Measurements from ENCODE around the gene MYO1C. TPM values are rescaled to one million over a fixed set of nuclear protein-coding genes. Genes with fewer than 3 reads are reported as not detected.
"Not testable (repeated sequence)": the region's sequence is repeated elsewhere in the genome, so short reads cannot be mapped to it uniquely, and the experiment has no call there.

MYO1C gene
- total RNA-seq, 2 donors from 2014 or later, result 29.5 to 43.1 TPM

DNA sequence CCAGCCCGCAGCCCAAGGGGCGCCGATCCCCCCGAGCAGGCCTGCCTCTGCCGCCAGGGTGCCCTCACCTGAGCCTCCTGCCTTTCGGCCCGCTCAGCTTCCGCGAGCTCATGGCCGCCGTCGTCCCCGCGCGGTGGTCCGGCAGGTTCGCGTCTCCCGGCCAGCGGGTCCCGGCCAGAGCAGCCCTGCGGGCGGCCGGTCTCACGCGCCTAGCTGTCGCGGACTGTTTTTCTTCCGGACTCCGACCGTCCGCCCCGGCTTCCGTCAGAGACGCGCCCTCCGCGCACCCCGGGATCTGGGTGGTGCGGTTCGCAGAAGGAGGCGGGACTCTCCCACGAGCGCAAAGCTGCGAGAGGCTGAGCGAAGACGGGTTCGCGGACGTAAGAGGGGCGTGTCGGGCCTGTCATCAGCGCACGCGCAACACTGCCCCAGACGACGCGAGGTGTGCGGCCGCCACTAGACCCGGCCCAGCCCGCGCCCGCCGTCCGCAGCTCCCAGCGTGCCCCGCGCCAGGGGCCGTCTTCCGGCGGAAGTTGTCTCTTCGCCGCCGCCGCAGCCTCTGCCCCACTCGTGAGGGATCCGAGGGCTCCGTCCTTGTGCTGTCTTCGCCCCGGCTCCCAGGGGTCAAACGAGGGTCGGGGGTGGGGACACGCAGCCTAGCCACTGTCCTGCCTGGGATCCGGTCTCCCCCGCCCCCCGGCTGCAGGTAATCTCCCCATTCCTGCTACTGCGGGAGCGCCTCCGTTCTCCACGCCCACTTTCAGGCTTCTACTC lies 24.1 kb upstream of the MYO1C start, which contains the start of gene INPP5K:
Gene INPP5K (minus strand): TSS at position 225 of the 774 bp plus-strand sequence. CDS start 113 bp downstream, at position 112.
- Mint-ChIP-seq H3K4me1 (peaks cover 15% of the 10 kb centered on the region), H3K36me3 (ENCODE audit: low read depth) (peaks cover 3% of the 10 kb centered on the region), H3K27ac (peak within 1 kb of the TSS; percentile 85), H3K4me3 (peak within 1 kb of the TSS; percentile 93), H3K27me3 (no peaks in the 10 kb centered on the region)
- peak; percentile 94 for ATAC-seq
- H3K9me3 ChIP-seq (ENCODE audit: control insufficient read depth, low read length, poor library complexity, severe bottlenecking), result no peaks in the 10 kb centered on the region
- DNase-seq, result peak; percentile 94 to 98 (median 97)

DNA sequence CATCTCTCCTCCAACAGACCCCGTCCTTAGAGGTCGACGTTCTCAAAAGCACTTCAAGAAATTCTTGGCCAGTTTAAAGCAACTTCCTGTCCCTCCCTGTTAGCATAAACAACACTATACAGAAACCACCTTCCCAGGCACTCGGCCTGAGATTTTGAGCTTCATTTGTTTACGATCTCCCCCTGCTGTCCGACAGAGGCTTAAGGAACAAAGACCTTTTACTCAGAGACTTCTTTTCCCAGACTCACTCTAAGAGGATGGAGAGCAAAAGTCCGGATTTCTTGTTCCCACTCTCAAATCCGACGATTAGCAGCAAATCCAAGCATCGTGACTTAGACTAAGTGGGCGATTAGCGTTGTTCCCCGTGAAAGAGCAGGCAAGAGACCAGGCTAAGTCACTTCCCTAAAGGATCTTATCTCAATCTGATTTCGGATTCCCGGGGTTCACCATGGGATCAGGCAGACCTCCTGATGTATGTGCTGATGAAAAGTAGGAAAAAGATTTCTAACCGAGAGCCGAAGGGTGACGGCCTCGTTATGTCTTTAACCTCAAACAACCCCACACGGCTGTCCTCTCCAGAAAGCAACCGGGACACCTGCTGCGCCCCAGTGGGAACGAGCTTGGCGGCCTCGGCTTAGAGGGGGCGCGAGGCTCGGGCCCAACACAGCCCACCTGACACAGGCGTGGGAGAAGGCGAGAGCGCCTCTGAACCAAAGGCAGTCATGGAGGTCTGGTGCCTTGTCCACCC lies 23.3 kb upstream of the MYO1C start:
- DNase-seq (peak; percentile 20 to 31 (median 30)), ATAC-seq (peak; percentile 19)
- Mint-ChIP-seq H3K27me3 (no peaks in the 10 kb centered on the region), H3K4me1 (peaks cover 15% of the 10 kb centered on the region), H3K4me3 (peak overlapping the region; percentile 93), H3K27ac (peak overlapping the region; percentile 85), H3K36me3 (ENCODE audit: low read depth) (peaks cover 3% of the 10 kb centered on the region)
- no peaks in the 10 kb centered on the region for H3K9me3 ChIP-seq (ENCODE audit: control insufficient read depth, low read length, poor library complexity, severe bottlenecking)

DNA sequence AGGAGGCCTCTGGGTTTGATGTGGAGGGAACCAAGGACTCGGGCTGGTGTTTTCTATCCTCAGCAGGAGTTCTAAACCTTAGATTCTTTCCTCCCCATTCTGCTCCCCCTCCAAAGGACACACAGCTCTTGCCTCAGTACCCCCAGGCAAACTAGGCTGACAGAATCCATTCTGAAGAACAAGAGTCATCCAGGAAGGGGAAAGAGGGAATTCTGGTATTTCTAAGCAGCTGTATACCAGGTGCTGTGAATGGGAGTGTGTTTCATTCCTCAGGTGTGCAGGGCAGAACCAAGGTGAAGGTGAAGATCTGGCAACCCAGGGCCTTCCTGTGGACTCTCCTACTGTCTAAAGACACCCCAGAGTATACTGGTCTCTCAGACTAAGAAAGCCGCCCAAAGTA lies 19.9 kb upstream of the MYO1C start:
- Mint-ChIP-seq H3K27ac (no peak overlapping the region), H3K4me1 (peaks cover 22% of the 10 kb centered on the region), H3K36me3 (ENCODE audit: low read depth) (peaks cover 3% of the 10 kb centered on the region), H3K27me3 (no peaks in the 10 kb centered on the region), H3K4me3 (no peak overlapping the region)
- ATAC-seq, result no peak
- no peaks in the 10 kb centered on the region for H3K9me3 ChIP-seq (ENCODE audit: control insufficient read depth, low read length, poor library complexity, severe bottlenecking)
- DNase-seq, result no peak

DNA sequence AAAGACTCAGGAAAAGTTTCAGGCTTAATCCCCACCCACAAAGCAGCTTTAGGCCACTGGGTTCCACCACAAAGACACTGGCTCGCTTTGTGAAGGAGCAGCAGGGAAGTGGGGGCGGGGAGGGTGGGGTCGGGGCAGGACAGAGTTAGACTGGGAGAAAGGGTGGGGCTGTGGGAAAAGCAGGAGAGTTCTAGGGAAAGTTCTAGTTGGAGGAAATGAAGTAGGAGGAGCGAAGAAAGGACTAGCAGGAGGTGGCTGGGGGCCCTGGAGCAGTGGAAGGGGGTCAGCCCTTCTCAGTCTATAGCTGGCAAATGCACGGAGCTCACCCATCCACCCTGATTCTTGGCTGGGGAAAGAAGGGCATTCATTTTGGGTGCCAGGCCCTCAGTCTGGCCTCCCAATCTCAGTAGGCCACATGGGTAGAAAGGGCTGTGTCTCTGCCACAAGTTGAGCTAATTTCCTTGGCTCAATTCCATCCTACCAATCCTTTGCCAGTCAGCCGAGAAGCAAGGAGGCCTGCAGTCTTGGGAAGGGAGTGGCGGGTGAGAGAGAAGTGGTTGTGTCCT lies 19.4 kb upstream of the MYO1C start:
- ATAC-seq, result no peak
- H3K36me3 Mint-ChIP-seq (ENCODE audit: low read depth), result peaks cover 3% of the 10 kb centered on the region
- H3K27ac Mint-ChIP-seq, result no peak overlapping the region

GRCh38 chr17:1511290-1511689 lies 18.8 kb upstream of the MYO1C start:
- DNase-seq (no peak), ATAC-seq (no peak)
- H3K4me3 Mint-ChIP-seq, result no peak overlapping the region
- H3K27me3 Mint-ChIP-seq, result no peaks in the 10 kb centered on the region
- H3K9me3 ChIP-seq (ENCODE audit: control insufficient read depth, low read length, poor library complexity, severe bottlenecking), result no peaks in the 10 kb centered on the region
- H3K36me3 Mint-ChIP-seq (ENCODE audit: low read depth), result peaks cover 3% of the 10 kb centered on the region
- no peak overlapping the region for H3K27ac Mint-ChIP-seq
- peaks cover 22% of the 10 kb centered on the region for H3K4me1 Mint-ChIP-seq

More for the DNA sequence above, 19.4 kb upstream of the MYO1C start:
- H3K4me3 Mint-ChIP-seq, result no peak overlapping the region
- H3K27me3 Mint-ChIP-seq, result no peaks in the 10 kb centered on the region
- H3K9me3 ChIP-seq (ENCODE audit: control insufficient read depth, low read length, poor library complexity, severe bottlenecking), result no peaks in the 10 kb centered on the region
- no peak for DNase-seq
- H3K4me1 Mint-ChIP-seq, result peaks cover 22% of the 10 kb centered on the region

DNA sequence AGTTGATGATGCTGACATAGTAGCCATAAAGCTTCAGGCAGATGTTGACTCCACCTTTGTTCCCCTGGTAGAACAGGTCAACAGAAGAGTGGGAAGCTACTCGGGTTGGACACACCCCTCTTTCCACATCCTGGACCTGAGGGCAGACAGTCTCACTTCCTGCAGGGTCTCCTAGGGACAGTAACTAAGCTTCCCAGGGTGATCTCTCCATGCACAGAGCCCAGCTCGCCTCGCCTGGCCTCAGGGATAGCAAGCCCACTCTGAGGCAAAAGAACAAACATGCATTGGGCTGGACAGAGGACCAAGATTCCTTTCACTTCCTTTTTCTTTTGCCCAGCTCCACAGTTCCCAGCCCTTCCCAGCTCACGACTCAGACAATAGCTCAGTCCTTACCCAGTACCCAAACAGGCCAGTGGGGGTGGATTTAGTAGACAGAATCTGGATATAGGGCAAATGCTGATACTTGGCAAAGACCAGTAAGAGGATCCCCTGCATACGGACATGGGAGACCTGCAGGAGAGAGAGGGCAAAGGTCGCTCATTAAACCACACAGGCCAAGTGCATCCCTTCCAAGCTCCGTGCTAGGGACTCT lies 16.9 kb upstream of the MYO1C start:
- H3K9me3 ChIP-seq (ENCODE audit: control insufficient read depth, low read length, poor library complexity, severe bottlenecking), result no peaks in the 10 kb centered on the region
- ATAC-seq, result no peak
- H3K4me3 Mint-ChIP-seq, result no peak overlapping the region
- no peaks in the 10 kb centered on the region for H3K27me3 Mint-ChIP-seq
- DNase-seq, result no peak
- no peak overlapping the region for H3K27ac Mint-ChIP-seq
- H3K4me1 Mint-ChIP-seq, result peaks cover 13% of the 10 kb centered on the region
- peaks cover 3% of the 10 kb centered on the region for H3K36me3 Mint-ChIP-seq (ENCODE audit: low read depth)

GRCh38 chr17:1508709-1509108 lies 16.2 kb upstream of the MYO1C start:
- ATAC-seq; H3K9me3 ChIP-seq (ENCODE audit: control insufficient read depth, low read length, poor library complexity, severe bottlenecking); H3K27ac Mint-ChIP-seq; H3K27me3 Mint-ChIP-seq; H3K4me3 Mint-ChIP-seq; H3K36me3 Mint-ChIP-seq (ENCODE audit: low read depth); DNase-seq: not testable (repeated sequence)
- H3K4me1 Mint-ChIP-seq, result peaks cover 10% of the 10 kb centered on the region

- peaks cover 9% of the 10 kb centered on the region for H3K4me1 Mint-ChIP-seq
- H3K36me3 Mint-ChIP-seq (ENCODE audit: low read depth), result no peaks in the 10 kb centered on the region
- no peak for DNase-seq
- ATAC-seq, result no peak
- H3K27ac Mint-ChIP-seq, result no peak overlapping the region
- H3K27me3 Mint-ChIP-seq, result no peaks in the 10 kb centered on the region
- no peaks in the 10 kb centered on the region for H3K9me3 ChIP-seq (ENCODE audit: control insufficient read depth, low read length, poor library complexity, severe bottlenecking)
- H3K4me3 Mint-ChIP-seq, result no peak overlapping the region
Observed at GRCh38 chr17:1506649-1507267, 14.3 kb upstream of the MYO1C start.

GRCh38 chr17:1505586-1505985 lies 13.1 kb upstream of the MYO1C start:
- DNase-seq (no peak), ATAC-seq (no peak)
- H3K36me3 Mint-ChIP-seq (ENCODE audit: low read depth), result no peaks in the 10 kb centered on the region
- peak overlapping the region; percentile 71 for H3K27ac Mint-ChIP-seq
- no peaks in the 10 kb centered on the region for H3K27me3 Mint-ChIP-seq
- H3K4me3 Mint-ChIP-seq, result no peak overlapping the region
- H3K4me1 Mint-ChIP-seq, result peaks cover 9% of the 10 kb centered on the region
- no peaks in the 10 kb centered on the region for H3K9me3 ChIP-seq (ENCODE audit: control insufficient read depth, low read length, poor library complexity, severe bottlenecking)

- ATAC-seq, result no peak
- DNase-seq, result no peak
- Mint-ChIP-seq H3K4me1 (peaks cover 9% of the 10 kb centered on the region), H3K27ac (peak overlapping the region; percentile 71), H3K27me3 (no peaks in the 10 kb centered on the region), H3K36me3 (ENCODE audit: low read depth) (no peaks in the 10 kb centered on the region), H3K4me3 (no peak overlapping the region)
- no peaks in the 10 kb centered on the region for H3K9me3 ChIP-seq (ENCODE audit: control insufficient read depth, low read length, poor library complexity, severe bottlenecking)
Observed at GRCh38 chr17:1504866-1505265, 12.4 kb upstream of the MYO1C start.

- Mint-ChIP-seq H3K4me1 (peaks cover 2% of the 10 kb centered on the region), H3K27me3 (no peaks in the 10 kb centered on the region), H3K4me3 (no peak overlapping the region), H3K36me3 (ENCODE audit: low read depth) (no peaks in the 10 kb centered on the region), H3K27ac (no peak overlapping the region)
- ATAC-seq, result no peak
- no peaks in the 10 kb centered on the region for H3K9me3 ChIP-seq (ENCODE audit: control insufficient read depth, low read length, poor library complexity, severe bottlenecking)
- no peak for DNase-seq
Observed at GRCh38 chr17:1503699-1504098, 11.2 kb upstream of the MYO1C start.

- Mint-ChIP-seq H3K4me1 (no peaks in the 10 kb centered on the region), H3K4me3 (no peak overlapping the region), H3K27me3 (no peaks in the 10 kb centered on the region), H3K27ac (no peak overlapping the region), H3K36me3 (ENCODE audit: low read depth) (peaks cover 3% of the 10 kb centered on the region)
- H3K9me3 ChIP-seq (ENCODE audit: control insufficient read depth, low read length, poor library complexity, severe bottlenecking), result no peaks in the 10 kb centered on the region
- DNase-seq, result no peak
- ATAC-seq, result no peak
Observed at GRCh38 chr17:1498869-1499268, 6.4 kb upstream of the MYO1C start.

DNA sequence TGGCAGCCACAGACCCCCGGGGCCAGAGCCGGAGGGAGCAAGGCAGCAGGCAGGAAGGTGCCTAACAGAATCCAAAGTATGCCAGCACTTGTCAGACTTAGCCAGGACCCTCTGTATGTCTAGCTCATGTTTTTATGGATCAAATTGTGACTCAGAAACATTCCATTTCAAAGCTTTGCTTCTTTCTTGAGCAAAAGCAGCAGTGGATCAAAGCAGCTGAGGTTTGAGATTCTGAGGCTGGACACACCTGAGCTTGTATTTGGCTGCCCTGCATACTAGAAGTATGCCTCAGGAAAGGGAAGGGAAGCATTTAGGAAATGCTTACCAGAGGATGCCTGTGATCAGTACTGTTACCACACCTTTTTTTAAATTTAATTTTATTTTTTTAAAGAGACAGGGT lies 5.7 kb upstream of the MYO1C start:
- ATAC-seq (no peak), DNase-seq (no peak)
- no peaks in the 10 kb centered on the region for H3K9me3 ChIP-seq (ENCODE audit: control insufficient read depth, low read length, poor library complexity, severe bottlenecking)
- Mint-ChIP-seq H3K27ac (no peak overlapping the region), H3K36me3 (ENCODE audit: low read depth) (peaks cover 3% of the 10 kb centered on the region), H3K27me3 (no peaks in the 10 kb centered on the region), H3K4me1 (no peaks in the 10 kb centered on the region), H3K4me3 (no peak overlapping the region)
